CD4-positive, alpha-beta T cell treated with Interleukin-6 for 4 hours (primary cell): ENCODE results near the gene IL36A.

Source experiments
- DNase-seq: peaks from one replicate; pipeline ENCODE4 v3.0.0-alpha.2; 2020; ENCODE audit warnings: mixed read lengths

The IL36A gene

GRCh38 chr2:113053666-113054065 is 48.4 kb downstream of the IL36A start:
- no peak for DNase-seq

- no peak for DNase-seq
These were observed 48.8 kb downstream of the IL36A start for GRCh38 chr2:113054066-113054465.

- no peak for DNase-seq
These were observed 51.3 kb downstream of the IL36A start for GRCh38 chr2:113056521-113056920.

- DNase-seq = no peak
These were observed 51.9 kb downstream of the IL36A start for GRCh38 chr2:113057117-113057516.
